ENCODE results near the gene MUC22. TPM values are rescaled to one million over a fixed set of nuclear protein-coding genes. Genes with fewer than 3 reads are reported as not detected.
"Not testable (repeated sequence)": the region's sequence is repeated elsewhere in the genome, so short reads cannot be mapped to it uniquely, and the experiment has no call there.

Gene MUC22
- total and polyA plus RNA-seq, 2 donors (not counting 1 experiment from before 2014, with no cell fraction given), result not detected

DNA sequence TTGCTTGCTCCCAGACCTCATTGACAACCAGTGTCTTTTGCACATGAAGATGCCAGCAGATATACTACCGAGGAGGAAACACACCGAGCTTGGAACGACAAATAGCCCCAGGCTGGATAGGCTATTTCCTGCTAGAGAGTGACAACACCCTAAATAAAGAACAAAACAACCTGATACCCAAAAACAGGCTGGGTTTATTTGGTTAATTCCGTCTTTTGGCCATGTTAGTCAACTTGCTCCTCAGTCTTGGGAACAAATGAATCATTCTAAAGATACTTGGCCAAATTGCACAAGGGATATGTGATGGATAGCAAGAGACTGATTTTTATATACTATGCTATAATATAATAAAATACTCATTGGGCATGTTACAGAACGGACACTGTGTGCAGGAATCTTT is 11.5 kb upstream of the MUC22 start:
- no peaks in the 10 kb centered on the region for H3K79me2 ChIP-seq (ENCODE audit: control insufficient read depth, insufficient read depth, low read length)
- H3K4me3 ChIP-seq (replicated peaks in 1 of 4; ENCODE audit: control extremely low read depth in 1 of 4, insufficient read depth in 1 of 4, low read depth in 3 of 4, low read length in 4 of 4), result no peak overlapping the region
- no peaks in the 10 kb centered on the region for H3K9me3 ChIP-seq (ENCODE audit: control insufficient read depth, insufficient read depth, low read depth, low read length)
- no peaks in the 10 kb centered on the region for H4K20me1 ChIP-seq (ENCODE audit: control insufficient read depth, extremely low read depth, insufficient read depth, low read length)
- no peak overlapping the region for H3K9ac ChIP-seq (ENCODE audit: insufficient read depth, low read length)
- H3K27me3 ChIP-seq (ENCODE audit: control insufficient read depth, insufficient read depth, low read length), result peaks cover 2% of the 10 kb centered on the region
- DNase-seq (ENCODE audit: low read depth in 2 of 2), result no peak
- H3K27ac ChIP-seq (ENCODE audit: insufficient read depth, low read length), result no peak overlapping the region
- no peak for TF ChIP-seq EZH2 (IDR thresholded peaks at IDR 0.05; ENCODE audit: low read length, missing control alignments)
- TF ChIP-seq, protein P1, sequence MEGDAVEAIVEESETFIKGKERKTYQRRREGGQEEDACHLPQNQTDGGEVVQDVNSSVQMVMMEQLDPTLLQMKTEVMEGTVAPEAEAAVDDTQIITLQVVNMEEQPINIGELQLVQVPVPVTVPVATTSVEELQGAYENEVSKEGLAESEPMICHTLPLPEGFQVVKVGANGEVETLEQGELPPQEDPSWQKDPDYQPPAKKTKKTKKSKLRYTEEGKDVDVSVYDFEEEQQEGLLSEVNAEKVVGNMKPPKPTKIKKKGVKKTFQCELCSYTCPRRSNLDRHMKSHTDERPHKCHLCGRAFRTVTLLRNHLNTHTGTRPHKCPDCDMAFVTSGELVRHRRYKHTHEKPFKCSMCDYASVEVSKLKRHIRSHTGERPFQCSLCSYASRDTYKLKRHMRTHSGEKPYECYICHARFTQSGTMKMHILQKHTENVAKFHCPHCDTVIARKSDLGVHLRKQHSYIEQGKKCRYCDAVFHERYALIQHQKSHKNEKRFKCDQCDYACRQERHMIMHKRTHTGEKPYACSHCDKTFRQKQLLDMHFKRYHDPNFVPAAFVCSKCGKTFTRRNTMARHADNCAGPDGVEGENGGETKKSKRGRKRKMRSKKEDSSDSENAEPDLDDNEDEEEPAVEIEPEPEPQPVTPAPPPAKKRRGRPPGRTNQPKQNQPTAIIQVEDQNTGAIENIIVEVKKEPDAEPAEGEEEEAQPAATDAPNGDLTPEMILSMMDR (conservative IDR thresholded peaks at IDR 0.05 in 1 of 2, IDR thresholded peaks at IDR 0.05 in 1 of 2; ENCODE audit: low read depth in 1 of 2, low read length in 2 of 2), result no peak
- H3K4me2 ChIP-seq (ENCODE audit: extremely low read depth, insufficient read depth, low read length), result no peak overlapping the region
- H2AFZ ChIP-seq (ENCODE audit: low read length), result no peak overlapping the region
- no peaks in the 10 kb centered on the region for H3K4me1 ChIP-seq (ENCODE audit: control insufficient read depth, extremely low read depth, insufficient read depth, low read length)
- H3K36me3 ChIP-seq (ENCODE audit: control insufficient read depth, insufficient read depth, low read length), result no peaks in the 10 kb centered on the region

DNA sequence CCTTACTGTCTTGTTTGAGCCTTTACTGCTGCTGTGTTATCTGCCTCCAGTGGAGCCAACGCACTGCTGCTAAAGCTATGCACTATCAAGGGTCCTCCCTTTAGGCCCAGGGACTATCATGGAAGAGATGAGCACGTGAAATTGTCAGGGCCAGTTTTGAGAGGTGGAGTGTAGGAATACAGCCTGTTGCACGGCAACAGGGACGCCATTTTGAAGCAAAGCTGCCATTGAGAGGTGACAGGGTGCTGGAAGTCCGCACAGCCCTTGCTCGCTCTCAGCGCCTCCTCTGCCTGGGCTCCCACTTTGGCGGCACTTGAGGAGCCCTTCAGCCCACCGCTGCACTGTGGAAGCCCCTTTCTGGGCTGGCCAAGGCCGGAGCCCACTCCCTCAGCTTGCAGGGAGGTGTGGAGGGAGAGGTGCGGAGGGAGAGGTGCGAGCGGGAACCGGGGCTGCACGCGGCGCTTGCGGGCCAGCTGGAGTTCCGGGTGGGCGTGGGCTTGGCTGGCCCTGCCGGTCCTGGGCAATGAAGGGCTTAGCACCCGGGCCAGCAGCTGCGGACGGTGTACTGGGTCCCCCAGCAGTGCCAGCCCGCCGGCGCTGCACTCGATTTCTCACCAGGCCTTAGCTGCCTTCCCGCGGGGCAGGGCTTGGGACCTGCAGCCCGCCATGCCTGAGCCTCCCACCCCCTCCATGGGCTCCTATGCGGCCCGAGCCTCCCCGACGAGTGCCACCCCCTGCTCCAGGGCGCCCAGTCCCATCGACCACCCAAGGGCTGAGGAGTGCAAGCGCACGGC is 10.0 kb upstream of the MUC22 start:
- H3K4me3 ChIP-seq (replicated peaks in 1 of 4; ENCODE audit: control extremely low read depth in 1 of 4, insufficient read depth in 1 of 4, low read depth in 3 of 4, low read length in 4 of 4); DNase-seq (ENCODE audit: low read depth in 2 of 2); H3K9ac ChIP-seq (ENCODE audit: insufficient read depth, low read length); H2AFZ ChIP-seq (ENCODE audit: low read length); H3K4me2 ChIP-seq (ENCODE audit: extremely low read depth, insufficient read depth, low read length); H3K27ac ChIP-seq (ENCODE audit: insufficient read depth, low read length); H4K20me1 ChIP-seq (ENCODE audit: control insufficient read depth, extremely low read depth, insufficient read depth, low read length); H3K4me1 ChIP-seq (ENCODE audit: control insufficient read depth, extremely low read depth, insufficient read depth, low read length); H3K36me3 ChIP-seq (ENCODE audit: control insufficient read depth, insufficient read depth, low read length); H3K79me2 ChIP-seq (ENCODE audit: control insufficient read depth, insufficient read depth, low read length); H3K27me3 ChIP-seq (ENCODE audit: control insufficient read depth, insufficient read depth, low read length); H3K9me3 ChIP-seq (ENCODE audit: control insufficient read depth, insufficient read depth, low read depth, low read length): not testable (repeated sequence)

DNA sequence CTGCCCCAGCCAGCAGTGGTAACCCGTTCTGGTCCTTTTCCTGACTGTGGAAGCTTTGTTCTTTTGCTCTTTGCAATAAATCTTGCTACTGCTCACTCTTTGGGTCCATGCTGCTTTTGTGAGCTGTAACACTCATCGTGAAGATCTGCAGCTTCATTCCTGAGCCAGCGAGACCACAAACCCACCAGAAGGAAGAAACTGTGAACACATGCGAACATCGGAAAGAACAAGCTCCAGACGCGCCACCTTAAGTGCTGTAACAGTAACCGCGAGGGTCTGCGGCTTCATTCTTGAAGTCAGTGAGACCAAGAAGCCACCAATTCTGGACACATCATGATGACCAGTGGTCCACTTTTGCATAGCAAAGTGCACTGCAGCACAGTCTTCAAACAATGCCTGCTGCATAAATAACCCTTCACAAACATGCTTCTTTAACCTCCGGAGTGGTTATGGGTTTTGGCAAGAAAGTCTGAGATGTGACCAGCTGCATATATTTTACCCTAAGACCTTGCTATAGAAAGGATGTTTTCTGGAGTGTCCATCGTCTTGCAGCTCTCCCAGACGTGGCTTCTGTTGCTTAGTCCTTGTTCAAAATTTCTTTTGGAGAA is 8.9 kb upstream of the MUC22 start:
- Histone ChIP-seq H3K27me3 (ENCODE audit: control insufficient read depth, insufficient read depth, low read length) (peaks cover 2% of the 10 kb centered on the region), H3K27ac (ENCODE audit: insufficient read depth, low read length) (no peak overlapping the region), H2AFZ (ENCODE audit: low read length) (no peak overlapping the region), H3K9ac (ENCODE audit: insufficient read depth, low read length) (no peak overlapping the region), H4K20me1 (ENCODE audit: control insufficient read depth, extremely low read depth, insufficient read depth, low read length) (no peaks in the 10 kb centered on the region), H3K4me1 (ENCODE audit: control insufficient read depth, extremely low read depth, insufficient read depth, low read length) (no peaks in the 10 kb centered on the region), H3K36me3 (ENCODE audit: control insufficient read depth, insufficient read depth, low read length) (no peaks in the 10 kb centered on the region), H3K9me3 (ENCODE audit: control insufficient read depth, insufficient read depth, low read depth, low read length) (no peaks in the 10 kb centered on the region), H3K4me2 (ENCODE audit: extremely low read depth, insufficient read depth, low read length) (no peak overlapping the region), H3K4me3 (replicated peaks in 1 of 4; ENCODE audit: control extremely low read depth in 1 of 4, insufficient read depth in 1 of 4, low read depth in 3 of 4, low read length in 4 of 4) (no peak overlapping the region), H3K79me2 (ENCODE audit: control insufficient read depth, insufficient read depth, low read length) (no peaks in the 10 kb centered on the region)
- DNase-seq (ENCODE audit: low read depth in 2 of 2), result no peak
- no peak for TF ChIP-seq EZH2 (IDR thresholded peaks at IDR 0.05; ENCODE audit: low read length, missing control alignments)
- TF ChIP-seq, protein P1 (conservative IDR thresholded peaks at IDR 0.05 in 1 of 2, IDR thresholded peaks at IDR 0.05 in 1 of 2; ENCODE audit: low read depth in 1 of 2, low read length in 2 of 2), result no peak

All from fibroblast of lung (primary cell).